Occipital lobe (tissue), 2 donors: ENCODE measurements around the gene NDUFS4. TPM values are rescaled to one million over a fixed set of nuclear protein-coding genes. Genes with fewer than 3 reads are reported as not detected.
"Not testable (repeated sequence)": the region's sequence is repeated elsewhere in the genome, so short reads cannot be mapped to it uniquely, and the experiment has no call there.

Source experiments
- DNase-seq: peaks from one replicate; lab custom pipeline; 2025; lab: John Stamatoyannopoulos, UW
- total RNA-seq: library from RNA; depleted of rRNA; stranded (reverse); fragments of >200 nt; gene quantifications from one replicate; pipeline ENCODE4 v1.2.3, GENCODE V29; 2014

NDUFS4 gene
- total RNA-seq, 1 donor from 2014 or later, result 87.8 TPM

DNA sequence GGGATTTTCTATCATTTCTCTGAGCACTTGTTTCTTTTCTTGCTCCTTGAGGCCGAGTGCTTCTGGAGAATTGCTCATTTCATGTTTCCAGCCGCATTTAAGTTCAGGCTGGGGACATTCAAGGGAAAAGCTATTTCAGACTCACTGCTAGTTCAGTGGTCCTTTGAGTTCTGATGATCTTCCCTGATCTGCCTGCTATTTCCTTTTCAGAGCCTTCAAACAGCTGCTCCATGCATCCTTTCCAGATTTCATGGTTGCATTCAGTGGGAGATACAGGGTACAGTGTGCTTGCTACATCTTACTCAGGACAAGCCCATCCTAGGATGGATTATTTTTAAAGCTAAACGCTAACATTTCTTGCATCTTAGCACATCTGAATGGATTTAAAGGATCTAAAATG, 14.7 kb downstream of the NDUFS4 start:
- no peak for DNase-seq

DNA sequence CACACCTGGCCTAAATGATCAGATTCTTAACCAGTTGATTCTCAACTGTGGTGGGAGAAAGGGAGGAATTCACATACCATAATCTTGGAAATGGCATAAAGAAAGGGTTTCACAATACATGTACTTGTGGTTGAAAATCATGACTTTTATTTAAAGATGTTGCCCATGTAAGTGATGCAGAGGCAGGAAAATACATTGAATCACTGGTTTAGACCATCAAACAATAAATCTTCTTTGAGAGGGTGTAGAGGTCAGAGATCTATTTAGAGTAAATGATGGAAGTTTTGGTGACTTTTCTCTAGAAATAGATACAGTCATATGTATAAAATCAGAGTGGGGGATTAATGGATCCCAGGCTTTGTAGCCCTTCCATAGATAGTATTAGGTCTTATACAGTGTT, 15.4 kb downstream of the NDUFS4 start:
- DNase-seq, result no peak

- DNase-seq, result no peak
Observed at GRCh38 chr5:53576674-53577073, 16.2 kb downstream of the NDUFS4 start.

DNA sequence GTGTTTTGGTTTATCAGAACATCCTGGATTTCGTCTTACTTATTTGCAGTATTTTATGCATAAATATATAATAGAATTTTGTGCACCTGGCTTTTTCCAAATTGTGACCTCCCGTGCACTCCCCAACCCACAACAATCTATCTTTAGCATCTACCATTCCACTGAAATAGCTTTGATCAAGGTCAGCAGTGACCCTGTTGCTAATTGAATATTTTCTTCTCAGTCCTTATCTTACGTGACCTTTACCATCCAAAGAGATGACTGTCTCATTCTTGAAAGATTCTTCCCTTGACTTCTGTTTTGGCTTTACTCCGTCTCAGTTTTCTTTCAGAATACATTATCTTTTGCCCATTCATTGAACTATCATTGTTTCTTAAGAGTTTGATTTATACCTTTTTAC, 18.4 kb downstream of the NDUFS4 start:
- no peak for DNase-seq

GRCh38 chr5:53580547-53580946, 20.1 kb downstream of the NDUFS4 start:
- DNase-seq, result no peak

- DNase-seq, result no peak
Observed at GRCh38 chr5:53582225-53582624, 21.8 kb downstream of the NDUFS4 start.

DNA sequence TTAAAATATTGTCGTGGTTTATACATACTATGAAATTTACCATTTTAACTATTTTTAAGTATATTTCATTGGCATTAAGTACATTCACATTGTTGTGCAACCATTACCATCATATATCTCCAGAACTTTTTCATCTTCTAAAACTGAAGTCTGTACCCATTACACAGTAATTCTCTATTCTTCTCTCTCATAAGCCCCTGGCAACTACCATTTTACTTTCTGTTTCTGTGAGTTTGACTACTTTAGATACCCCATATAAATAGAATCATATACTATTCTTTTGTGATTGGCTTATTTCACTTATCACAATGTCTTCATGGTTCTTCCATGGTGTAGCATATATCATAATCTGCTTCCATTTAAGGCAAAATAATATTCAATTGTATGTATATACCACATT, 30.3 kb downstream of the NDUFS4 start:
- DNase-seq, result no peak

GRCh38 chr5:53594419-53594818, 34.0 kb downstream of the NDUFS4 start:
- DNase-seq, result no peak

- no peak for DNase-seq
Observed at GRCh38 chr5:53597894-53598293, 37.5 kb downstream of the NDUFS4 start.

GRCh38 chr5:53601570-53601969, 41.1 kb downstream of the NDUFS4 start:
- no peak for DNase-seq

GRCh38 chr5:53603009-53603687, 42.7 kb downstream of the NDUFS4 start:
- DNase-seq, result no peak

GRCh38 chr5:53604309-53604708, 43.9 kb downstream of the NDUFS4 start:
- no peak for DNase-seq

DNA sequence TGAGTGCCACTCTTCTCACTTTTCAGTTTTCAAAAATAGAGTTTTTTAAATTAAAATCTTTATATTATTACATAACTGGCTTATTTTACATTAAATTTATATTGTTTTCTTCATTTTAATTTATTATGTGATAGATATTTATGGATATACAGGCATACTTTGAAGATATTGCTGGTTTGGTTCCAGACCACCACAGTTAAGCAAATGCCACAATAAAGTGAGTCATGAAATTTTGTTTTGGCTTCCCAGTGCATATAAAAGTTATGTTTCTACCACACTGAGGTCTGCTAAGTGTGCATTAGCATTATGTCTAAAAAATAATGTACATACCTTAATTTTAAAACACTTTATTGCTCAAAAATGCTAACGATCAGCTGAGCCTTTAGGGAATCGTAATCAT, 47.4 kb downstream of the NDUFS4 start:
- DNase-seq, result no peak

- not testable (repeated sequence) for DNase-seq
Observed at GRCh38 chr5:53608897-53609296, 48.5 kb downstream of the NDUFS4 start.

DNA sequence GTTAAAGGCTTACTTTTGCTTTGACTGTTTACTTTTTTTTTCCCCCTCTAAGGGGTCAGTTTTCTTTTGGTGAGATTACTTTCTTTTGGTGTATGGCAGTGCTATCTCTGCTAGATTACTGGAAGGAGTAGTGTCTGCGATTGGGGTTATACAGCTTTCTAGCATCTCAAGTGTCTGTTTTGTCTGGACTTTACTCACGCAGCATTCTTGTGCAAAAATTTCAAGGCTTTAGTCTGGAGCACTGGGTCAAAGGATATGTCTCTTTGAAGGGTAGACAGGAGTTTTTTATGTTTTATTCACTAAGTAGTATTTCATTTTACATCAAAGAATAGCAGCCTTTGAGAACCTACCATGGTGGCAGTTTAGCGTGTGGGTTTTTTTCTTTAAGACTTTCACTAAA, 52.6 kb downstream of the NDUFS4 start:
- no peak for DNase-seq

DNA sequence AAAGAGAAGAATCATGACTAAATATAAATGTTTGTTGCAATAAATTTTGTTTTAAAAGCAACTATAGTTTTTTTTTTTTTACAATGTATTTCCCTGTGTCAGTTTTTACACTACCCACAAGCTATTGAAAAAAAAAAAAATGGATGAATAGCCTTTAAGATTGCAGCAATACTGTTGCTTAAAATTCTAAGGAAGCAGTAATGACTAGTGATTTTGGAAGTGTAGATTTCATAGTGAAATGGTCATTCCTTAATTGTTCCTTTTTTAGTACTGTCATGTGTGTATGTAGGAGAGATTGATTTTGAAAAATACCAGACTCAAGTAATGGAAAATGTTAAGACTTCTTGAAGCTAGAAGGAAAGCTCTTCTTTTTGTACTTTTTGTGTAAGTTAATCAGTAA, 53.1 kb downstream of the NDUFS4 start:
- no peak for DNase-seq

GRCh38 chr5:53614376-53614885, 54.0 kb downstream of the NDUFS4 start:
- no peak for DNase-seq

DNA sequence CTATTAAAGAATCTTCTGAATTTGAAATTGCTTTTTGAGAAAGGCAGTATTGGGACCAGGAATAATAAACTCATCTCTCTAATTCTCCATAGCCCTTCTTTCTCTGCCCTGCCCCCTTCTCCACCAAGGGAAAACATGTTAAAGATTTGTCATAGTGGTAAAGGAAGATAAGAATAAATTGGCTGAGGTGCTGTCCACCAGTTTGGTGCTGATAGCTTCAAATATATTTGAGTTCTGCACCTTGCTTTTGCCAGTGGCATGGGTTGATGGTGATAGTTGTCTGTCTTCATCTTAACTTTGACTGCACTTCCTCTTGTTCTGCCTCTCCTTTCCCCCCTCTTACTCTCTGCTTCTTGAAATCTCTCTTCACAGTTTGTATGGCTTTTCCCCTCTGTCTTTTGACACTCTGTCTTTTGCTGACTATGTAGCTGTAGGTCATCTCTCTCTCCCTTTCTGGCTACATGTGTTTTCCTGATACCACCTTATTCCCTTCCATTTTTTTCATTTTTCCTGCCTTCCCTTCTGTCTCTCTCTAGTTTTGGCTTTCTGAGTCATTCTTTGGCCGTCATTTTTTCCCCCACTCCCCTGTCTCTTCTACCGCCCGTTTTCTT, 56.6 kb downstream of the NDUFS4 start:
- no peak for DNase-seq

GRCh38 chr5:53631251-53631650, 70.8 kb downstream of the NDUFS4 start:
- DNase-seq, result no peak

GRCh38 chr5:53642061-53642460, 81.6 kb downstream of the NDUFS4 start:
- DNase-seq, result no peak

DNA sequence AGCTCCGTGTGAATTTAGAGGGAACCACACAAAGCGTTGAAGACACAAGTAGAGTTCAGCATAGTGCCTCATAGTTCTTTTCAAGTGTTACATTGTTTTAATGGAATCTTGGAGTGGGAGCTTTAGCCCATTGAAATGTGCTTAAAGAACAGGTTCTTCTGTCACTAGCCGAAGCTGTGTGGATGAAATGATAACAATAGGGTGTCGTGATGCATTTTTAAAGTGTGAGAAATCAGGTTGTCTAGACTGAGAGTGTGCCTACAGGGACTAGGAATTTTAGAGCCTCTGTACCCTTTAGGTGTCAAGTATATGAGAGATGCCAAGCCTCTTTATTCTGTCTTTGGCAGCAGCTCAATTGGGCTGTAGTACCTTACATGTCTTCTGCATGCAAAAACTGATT, 83.0 kb downstream of the NDUFS4 start:
- DNase-seq, result no peak

DNA sequence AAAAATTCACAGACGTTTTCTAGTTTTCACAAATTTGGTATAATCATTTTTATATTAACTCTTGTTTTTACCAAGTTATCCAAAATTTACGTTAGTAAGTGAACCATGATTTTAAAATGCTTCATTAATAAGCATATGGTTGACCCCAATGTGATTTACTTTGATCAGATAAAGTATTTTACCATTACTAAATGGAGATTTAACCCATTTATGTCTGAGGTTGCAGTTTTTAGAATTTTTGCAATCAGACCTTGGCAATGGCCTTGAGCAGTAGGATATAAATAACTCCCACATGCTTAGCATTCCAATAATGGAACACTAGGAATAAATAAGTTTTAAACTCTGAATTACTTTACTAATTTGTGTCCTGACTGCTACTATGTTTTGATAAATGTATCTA, 84.6 kb downstream of the NDUFS4 start:
- no peak for DNase-seq

DNA sequence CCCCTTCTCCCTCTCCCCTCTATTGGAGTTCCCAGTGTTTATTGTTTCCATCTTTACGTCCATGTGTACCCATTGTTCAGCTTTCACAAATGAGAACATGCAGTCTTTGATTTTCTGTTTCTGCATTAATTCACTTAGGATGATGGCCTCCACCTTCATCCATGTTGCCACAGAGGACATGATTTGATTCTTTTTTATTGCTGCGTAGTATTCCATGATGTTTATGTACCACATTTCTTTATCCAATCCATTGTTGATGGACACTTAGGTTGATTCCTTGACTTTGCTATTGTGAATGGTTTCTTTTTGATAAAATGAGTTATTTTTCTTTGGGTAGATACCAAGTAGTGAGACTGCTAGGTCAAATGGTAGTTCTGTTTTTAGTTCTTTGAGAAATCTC, 88.9 kb downstream of the NDUFS4 start:
- no peak for DNase-seq
